Esophagus (tissue), 2 donors: Measurements from ENCODE around the gene ALOX5. TPM values are rescaled to one million over a fixed set of nuclear protein-coding genes. Genes with fewer than 3 reads are reported as not detected.
A peak's percentile ranks its signal among the peaks of the same experiment; 100 is the strongest.
"Not testable (repeated sequence)": the region's sequence is repeated elsewhere in the genome, so short reads cannot be mapped to it uniquely, and the experiment has no call there.

Experiments
- H3K27ac ChIP-seq, 2 donors: one replicate each; pipeline ENCODE4 v1.5.1; 2013; ENCODE audit warnings: low read depth in 2 of 2, mild to moderate bottlenecking in 2 of 2, inconsistent platforms in 1 of 2, low read length in 1 of 2, moderate library complexity in 1 of 2
- H3K27me3 ChIP-seq, 2 donors: one replicate each; pipeline ENCODE4 v1.6.1; 2013; ENCODE audit warnings: low read length in 2 of 2, control low read depth in 1 of 2, mild to moderate bottlenecking in 1 of 2; ENCODE audit not compliant: insufficient read depth in 2 of 2, control insufficient read depth in 1 of 2
- H3K36me3 ChIP-seq, 2 donors: one replicate each; pipeline ENCODE4 v1.6.1; 2013; ENCODE audit warnings: low read length in 1 of 2; ENCODE audit not compliant: control insufficient read depth in 2 of 2, insufficient read depth in 2 of 2
- H3K4me1 ChIP-seq, 2 donors: one replicate each; pipeline ENCODE4 v1.6.1; 2013; ENCODE audit warnings: low read length in 1 of 2; ENCODE audit not compliant: control insufficient read depth in 2 of 2, insufficient read depth in 2 of 2
- H3K4me3 ChIP-seq, 2 donors: one replicate each; pipeline ENCODE4 v1.5.1; 2013; ENCODE audit warnings: low read length in 2 of 2, mild to moderate bottlenecking in 2 of 2, low read depth in 1 of 2, moderate library complexity in 1 of 2
- H3K9me3 ChIP-seq, 2 donors: one replicate each; pipeline ENCODE4 v1.6.1; 2013; ENCODE audit warnings: mild to moderate bottlenecking in 2 of 2, low read depth in 1 of 2, low read length in 1 of 2, moderate library complexity in 1 of 2; ENCODE audit not compliant: control insufficient read depth in 2 of 2, insufficient read depth in 1 of 2
- WGBS, 2 donors: extraction: QIAGEN DNeasy Blood & Tissue Kit; methylation state at CpG; one replicate each; pipeline ENCODE4 v1.1.7; 2013; 5-methylcytosine and 5-hydroxymethylcytosine counted together
- polyA plus RNA-seq, 2 donors: library from polyadenylated mRNA; stranded (reverse); fragments of 200-250 nt; gene quantifications; one replicate each; pipeline ENCODE4 v1.2.3, GENCODE V29; 2013
- donor health status: healthy with polysubstance abuse.
- donor health status: Bipolar disorder and iron deficiency.

Gene ALOX5
- polyA plus RNA-seq: 10 to 100 TPM in 1 of 2 donors, 1 to 10 TPM in 1; 8.3 to 12.2 TPM

- Histone ChIP-seq H3K4me3 (peak within 1 kb of the TSS; percentile 46 to 60), H3K27me3 (no peaks in the 10 kb centered on the region), H3K4me1 (peaks cover 16 to 18% of the 10 kb centered on the region in 2 donors), H3K36me3 (no peaks in the 10 kb centered on the region), H3K27ac (peak within 1 kb of the TSS; percentile 37 to 72), H3K9me3 (no peaks in the 10 kb centered on the region)
- WGBS, 2 donors: 1% methylated on average over 32 to 58 of the region's 59 CpGs
These were observed at the start of gene ALOX5 for GRCh38 chr10:45373576-45374349. TSS of gene ALOX5 (plus strand) at chr10:45374216. CDS start at chr10:45374280, 64 bp downstream.

GRCh38 chr10:45325116-45325515, 48.9 kb upstream of the ALOX5 start:
- Histone ChIP-seq H3K36me3 (no peaks in the 10 kb centered on the region), H3K27me3 (no peaks in the 10 kb centered on the region), H3K27ac (no peak overlapping the region), H3K4me3 (no peak overlapping the region), H3K4me1 (no peaks in the 10 kb centered on the region), H3K9me3 (no peaks in the 10 kb centered on the region)
- 64 to 72% methylated on average over 1 of the region's 1 CpG for WGBS, 2 donors

- H3K27me3 ChIP-seq, H3K36me3 ChIP-seq, H3K4me3 ChIP-seq, H3K27ac ChIP-seq, H3K4me1 ChIP-seq, H3K9me3 ChIP-seq: not testable (repeated sequence)
- 87 to 89% methylated on average over 1 of the region's 1 CpG for WGBS, 2 donors
These were observed 47.2 kb upstream of the ALOX5 start for GRCh38 chr10:45326864-45327263.

- H3K27me3 ChIP-seq, H3K9me3 ChIP-seq, H3K36me3 ChIP-seq, H3K27ac ChIP-seq, H3K4me1 ChIP-seq, H3K4me3 ChIP-seq: not testable (repeated sequence)
- 92 to 93% methylated on average over 3 of the region's 3 CpGs for WGBS, 2 donors
These were observed 42.2 kb upstream of the ALOX5 start for GRCh38 chr10:45331824-45332223.

DNA sequence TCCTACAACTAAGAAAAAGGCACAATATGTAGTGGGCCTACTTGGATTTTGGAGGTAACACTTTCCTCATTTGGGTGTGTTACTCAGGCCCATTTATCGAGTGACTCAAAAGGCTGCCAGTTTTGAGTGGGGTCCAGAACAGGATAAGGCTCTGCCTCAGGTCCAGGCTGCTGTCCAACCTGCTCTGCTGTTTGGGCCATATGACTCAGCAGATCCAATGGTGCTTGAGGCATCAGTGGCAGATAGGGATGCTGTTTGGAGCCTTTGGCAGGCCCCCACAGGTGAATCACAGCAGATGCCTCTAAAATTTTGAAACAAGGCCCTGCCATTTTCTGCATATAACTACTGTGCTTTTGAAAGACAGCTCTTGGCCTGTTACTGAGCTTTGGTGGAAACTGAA, 34.1 kb upstream of the ALOX5 start:
- Histone ChIP-seq H3K36me3 (no peaks in the 10 kb centered on the region), H3K27me3 (no peaks in the 10 kb centered on the region), H3K4me3 (no peak overlapping the region), H3K27ac (no peak overlapping the region), H3K4me1 (no peaks in the 10 kb centered on the region), H3K9me3 (peaks cover 2 to 3% of the 10 kb centered on the region in 2 donors)
- WGBS, 2 donors: 54 to 81% methylated on average over 1 of the region's 1 CpG

GRCh38 chr10:45340420-45340819, 33.6 kb upstream of the ALOX5 start:
- H3K4me3 ChIP-seq, H3K27ac ChIP-seq, H3K36me3 ChIP-seq, H3K4me1 ChIP-seq, H3K27me3 ChIP-seq, H3K9me3 ChIP-seq: not testable (repeated sequence)
- WGBS, 2 donors: 78 to 82% methylated on average over 4 of the region's 4 CpGs

DNA sequence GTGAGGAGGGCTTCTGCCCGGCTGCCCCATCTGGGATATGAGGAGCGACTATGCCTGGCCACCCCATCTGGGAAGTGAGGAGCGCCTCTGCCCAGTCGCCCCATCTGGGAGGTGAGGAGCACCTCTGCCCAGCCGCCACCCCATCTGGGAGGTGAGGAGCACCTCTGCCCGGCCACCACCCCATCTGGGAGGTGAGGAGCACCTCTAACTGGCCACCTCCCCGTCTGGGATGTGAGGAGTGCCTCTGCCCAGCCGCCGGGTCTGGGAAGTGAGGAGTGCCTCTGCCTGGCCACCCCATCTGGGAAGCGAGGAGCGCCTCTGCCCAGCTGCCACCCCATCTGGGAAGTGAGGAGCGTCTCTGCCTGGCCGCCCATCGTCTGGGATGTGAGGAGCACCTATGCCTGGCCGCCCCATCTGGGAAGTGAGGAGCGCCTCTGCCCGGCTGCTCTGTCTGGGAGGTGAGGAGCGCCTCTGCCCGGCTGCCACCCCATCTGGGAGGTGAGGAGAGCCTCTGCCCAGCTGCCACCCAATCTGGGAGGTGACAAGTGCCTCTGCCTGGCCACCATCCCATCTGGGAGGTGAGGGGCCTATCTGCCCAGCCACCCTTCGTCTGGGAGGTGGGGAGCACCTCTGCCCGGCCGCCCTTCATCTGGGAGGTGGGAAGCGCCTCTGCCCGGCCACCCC, 27.2 kb upstream of the ALOX5 start:
- H3K27me3 ChIP-seq, H3K4me3 ChIP-seq, H3K36me3 ChIP-seq, H3K9me3 ChIP-seq, H3K27ac ChIP-seq, H3K4me1 ChIP-seq: not testable (repeated sequence)
- WGBS, 2 donors: 89 to 91% methylated on average over 20 to 24 of the region's 24 CpGs

- not testable (repeated sequence) for H3K27ac ChIP-seq, H3K9me3 ChIP-seq, H3K4me3 ChIP-seq, H3K27me3 ChIP-seq, H3K36me3 ChIP-seq, H3K4me1 ChIP-seq
- WGBS, 2 donors: 95 to 96% methylated on average over 20 of the region's 20 CpGs
These were observed 26.6 kb upstream of the ALOX5 start for GRCh38 chr10:45347464-45347863.

DNA sequence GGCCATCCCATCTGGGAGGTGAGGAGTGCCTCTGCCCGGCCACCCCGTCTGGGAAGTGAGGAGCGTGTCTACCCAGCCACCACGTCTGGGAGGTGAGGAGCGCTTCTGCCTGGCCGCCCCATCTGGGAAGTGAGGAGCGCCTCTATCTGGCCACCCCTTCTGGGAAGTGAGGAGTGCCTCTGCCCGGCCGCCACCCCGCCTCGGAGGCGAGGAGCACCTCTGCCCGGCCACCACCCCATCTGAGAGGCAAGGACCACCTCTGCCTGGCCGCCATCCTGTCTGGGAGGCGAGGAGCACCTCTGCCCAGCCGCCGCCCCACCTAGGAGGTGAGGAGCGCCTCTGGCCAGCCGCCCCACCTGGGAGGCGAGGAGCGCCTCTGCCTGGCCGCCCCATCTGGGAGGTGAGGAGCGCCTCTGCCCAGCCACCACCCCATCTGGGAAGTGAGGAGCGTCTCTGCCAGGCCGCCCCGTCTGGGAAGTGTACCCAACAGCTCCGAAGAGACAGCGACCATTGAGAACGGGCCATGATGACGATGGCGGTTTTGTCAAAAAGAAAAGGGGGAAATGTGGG, 25.7 kb upstream of the ALOX5 start:
- not testable (repeated sequence) for H3K27ac ChIP-seq, H3K36me3 ChIP-seq, H3K4me3 ChIP-seq, H3K27me3 ChIP-seq, H3K4me1 ChIP-seq, H3K9me3 ChIP-seq
- WGBS, 2 donors: 92 to 93% methylated on average over 26 to 31 of the region's 31 CpGs
